Uterus (tissue), 4 donors: ENCODE measurements around the gene ANKRD60. TPM values are rescaled to one million over a fixed set of nuclear protein-coding genes. Genes with fewer than 3 reads are reported as not detected.

ENCODE experiments used
- DNase-seq, 2 donors: peaks; one replicate each; pipeline ENCODE4 v3.0.0-alpha.2; 2019 to 2020
- H3K27ac ChIP-seq, 2 donors: fragments of 200-600 bp; sonication (generic); 1 replicate in 1 of 2; 2 replicates in 1 of 2; pipeline ENCODE4 v1.5.1; 2016 to 2018
- H3K27me3 ChIP-seq, 2 donors: fragments of 200-600 bp; sonication (generic); one replicate each; pipeline ENCODE4 v1.5.1; 2018 to 2019; ENCODE audit warnings: control low read depth in 1 of 2
- H3K36me3 ChIP-seq, 2 donors: fragments of 200-600 bp; sonication (generic); one replicate each; pipeline ENCODE4 v1.5.1; 2019; ENCODE audit warnings: control low read depth in 1 of 2
- H3K4me1 ChIP-seq, 2 donors: fragments of 200-600 bp; sonication (generic); one replicate each; pipeline ENCODE4 v1.5.1; 2018 to 2019; ENCODE audit warnings: control low read depth in 1 of 2
- H3K4me3 ChIP-seq, 2 donors: fragments of 200-600 bp; sonication (generic); 1 replicate in 1 of 2; 2 replicates in 1 of 2; pipeline ENCODE4 v1.5.1; 2018 to 2019; ENCODE audit warnings: mild to moderate bottlenecking in 1 of 2
- H3K9me3 ChIP-seq, 2 donors: fragments of 200-600 bp; sonication (generic); one replicate each; pipeline ENCODE4 v1.5.1; 2019; ENCODE audit warnings: control low read depth in 1 of 2
- CTCF ChIP-seq, 4 experiments: fragments of 200-600 bp in 2 of 4; fragments of 450-650 bp in 2 of 4; sonication (generic) in 2 of 4; IDR thresholded peaks; one replicate each; pipeline ENCODE4 v1.5.1; 2016 to 2019; ENCODE audit warnings: antibody characterized with exemption in 4 of 4, mild to moderate bottlenecking in 2 of 4, moderate library complexity in 1 of 4
- POLR2A ChIP-seq, 2 donors: fragments of 450-650 bp; IDR thresholded peaks; one replicate each; pipeline ENCODE4 v1.6.1; 2016; ENCODE audit warnings: antibody characterized with exemption in 2 of 2, mild to moderate bottlenecking in 1 of 2, moderate library complexity in 1 of 2
- intact Hi-C: fragments of 100-400 bp; cut with DNase I; formaldehyde crosslinking; loops from one replicate; pipeline ENCODE4 v1.15.1; 2023; ENCODE audit warnings: low total_unique reads
- total RNA-seq, 4 donors: library from RNA; depleted of rRNA in 3 of 4; stranded (reverse); fragments of >200 nt in 3 of 4; gene quantifications; one replicate each; pipeline versions ENCODE4 v1.1.0 to v1.2.4, GENCODE V29; 2014 to 2023
- donor health status: DM: yes; HTN: yes; CAD: no.

ANKRD60 gene
- total RNA-seq, 4 donors from 2014 or later, result not detected

- intact Hi-C loops, result no loop called here
Observed at GRCh38 chr20:58196402-58197184, 31.9 kb downstream of the ANKRD60 start.

GRCh38 chr20:58195047-58195446, 33.4 kb downstream of the ANKRD60 start:
- Histone ChIP-seq H3K9me3 (no peaks in the 10 kb centered on the region), H3K4me1 (no peaks in the 10 kb centered on the region), H3K4me3 (no peak overlapping the region), H3K27me3 (no peaks in the 10 kb centered on the region), H3K36me3 (no peaks in the 10 kb centered on the region), H3K27ac (no peak overlapping the region)
- DNase-seq, result no peak
- intact Hi-C loops, result no loop called here
- TF ChIP-seq CTCF (IDR thresholded peaks at IDR 0.05) (no peak), POLR2A (IDR thresholded peaks at IDR 0.05) (no peak)

More at GRCh38 chr20:58196402-58197184, 31.9 kb downstream of the ANKRD60 start:
- Histone ChIP-seq H3K27me3 (no peaks in the 10 kb centered on the region), H3K36me3 (no peaks in the 10 kb centered on the region), H3K4me1 (no peaks in the 10 kb centered on the region), H3K9me3 (no peaks in the 10 kb centered on the region), H3K27ac (no peak overlapping the region), H3K4me3 (no peak overlapping the region)
- TF ChIP-seq CTCF (IDR thresholded peaks at IDR 0.05) (no peak), POLR2A (IDR thresholded peaks at IDR 0.05) (no peak)
- DNase-seq, result no peak

- no peaks in the 10 kb centered on the region for H3K4me1 ChIP-seq
- intact Hi-C loops, result no loop called here
- no peaks in the 10 kb centered on the region for H3K9me3 ChIP-seq
- H3K4me3 ChIP-seq, result no peak overlapping the region
- no peaks in the 10 kb centered on the region for H3K36me3 ChIP-seq
- no peak for DNase-seq
- TF ChIP-seq CTCF (IDR thresholded peaks at IDR 0.05) (no peak), POLR2A (IDR thresholded peaks at IDR 0.05) (no peak)
- H3K27ac ChIP-seq, result no peak overlapping the region
- H3K27me3 ChIP-seq, result no peaks in the 10 kb centered on the region
Observed at GRCh38 chr20:58194175-58194791, 34.2 kb downstream of the ANKRD60 start.

GRCh38 chr20:58192567-58192966, 35.9 kb downstream of the ANKRD60 start:
- Histone ChIP-seq H3K27ac (no peak overlapping the region), H3K9me3 (no peaks in the 10 kb centered on the region)
- intact Hi-C loops, result no loop called here

More at GRCh38 chr20:58192567-58192966, 35.9 kb downstream of the ANKRD60 start:
- Histone ChIP-seq H3K27me3 (no peaks in the 10 kb centered on the region), H3K4me1 (no peaks in the 10 kb centered on the region), H3K4me3 (no peak overlapping the region), H3K36me3 (no peaks in the 10 kb centered on the region)
- DNase-seq, result no peak
- TF ChIP-seq CTCF (IDR thresholded peaks at IDR 0.05) (peak in 1 of 4 experiments; percentile 25), POLR2A (IDR thresholded peaks at IDR 0.05) (no peak)
